HG03159 (cell line): Measurements from ENCODE around the gene RXRA.

Experiments used
- ATAC-seq: cut with Tn5 transposase; IDR thresholded peaks from one replicate; pipeline ENCODE4 v1.9.1; 2021; ENCODE audit warnings: mild to moderate bottlenecking, moderate library complexity; ENCODE audit not compliant: unreplicated experiment

The RXRA gene

GRCh38 chr9:134322781-134323241 lies 3.4 kb upstream of the RXRA start:
- no peak for ATAC-seq

- ATAC-seq: no peak
Measured at GRCh38 chr9:134323741-134324358, 2.4 kb upstream of the RXRA start.

- no peak for ATAC-seq
Measured at GRCh38 chr9:134324359-134325095, 1.7 kb upstream of the RXRA start.

- ATAC-seq: no peak
Measured at GRCh38 chr9:134325096-134325812, 1.0 kb upstream of the RXRA start.

GRCh38 chr9:134326724-134327601 lies 708 bp downstream of the RXRA start:
- ATAC-seq: no peak

- ATAC-seq: no peak
Measured at GRCh38 chr9:134327671-134328231, 1.5 kb downstream of the RXRA start.

GRCh38 chr9:134328341-134328840 lies 2.1 kb downstream of the RXRA start:
- ATAC-seq: no peak

- no peak for ATAC-seq
Measured at GRCh38 chr9:134328841-134329575, 2.8 kb downstream of the RXRA start.

- ATAC-seq: no peak
Measured at GRCh38 chr9:134329576-134329855, 3.3 kb downstream of the RXRA start.

GRCh38 chr9:134329886-134330285 lies 3.6 kb downstream of the RXRA start:
- no peak for ATAC-seq

- ATAC-seq: no peak
Measured at GRCh38 chr9:134330590-134330989, 4.3 kb downstream of the RXRA start.

- no peak for ATAC-seq
Measured at GRCh38 chr9:134331186-134332025, 5.2 kb downstream of the RXRA start.

GRCh38 chr9:134332266-134332665 lies 6.0 kb downstream of the RXRA start:
- ATAC-seq: no peak

- no peak for ATAC-seq
Measured at GRCh38 chr9:134332841-134333233, 6.6 kb downstream of the RXRA start.

- no peak for ATAC-seq
Measured at GRCh38 chr9:134333234-134333873, 7.1 kb downstream of the RXRA start.

GRCh38 chr9:134333874-134334581 lies 7.8 kb downstream of the RXRA start:
- no peak for ATAC-seq

- no peak for ATAC-seq
Measured at GRCh38 chr9:134335061-134335460, 8.8 kb downstream of the RXRA start.
